Suprapubic skin (tissue), 4 donors: ENCODE results near the gene TDRD3.

Source experiments
- CTCF ChIP-seq, 2 donors: fragments of 200-600 bp in 1 of 2; fragments of 450-650 bp in 1 of 2; sonication (generic) in 1 of 2; IDR thresholded peaks; one replicate each; pipeline ENCODE4 v1.5.1; 2016 to 2019; ENCODE audit warnings: antibody characterized with exemption in 2 of 2, mild to moderate bottlenecking in 1 of 2, moderate library complexity in 1 of 2
- EP300 ChIP-seq: sonication (generic); formaldehyde crosslinking; IDR thresholded peaks from one replicate; pipeline ENCODE4 v1.6.1; 2017; ENCODE audit warnings: antibody characterized with exemption
- POLR2A ChIP-seq, 2 donors: fragments of 450-650 bp; IDR thresholded peaks; one replicate each; pipeline ENCODE4 v1.6.1; 2017; ENCODE audit warnings: antibody characterized with exemption in 2 of 2, mild to moderate bottlenecking in 2 of 2, moderate library complexity in 2 of 2
- POLR2AphosphoS5 ChIP-seq, 3 donors: sonication (generic); formaldehyde crosslinking; IDR thresholded peaks; one replicate each; pipeline ENCODE4 v1.6.1; 2017; ENCODE audit warnings: antibody characterized with exemption in 3 of 3

- no peak for TF ChIP-seq CTCF (IDR thresholded peaks at IDR 0.05)
- no peak for TF ChIP-seq POLR2A (IDR thresholded peaks at IDR 0.05)
- TF ChIP-seq EP300, result no peak
- no peak for TF ChIP-seq POLR2AphosphoS5 (IDR thresholded peaks at IDR 0.05)
These were observed 40.0 kb upstream of the TDRD3 start for GRCh38 chr13:60356970-60357369.
